ENCODE data around the gene SMIM10L2A.

The SMIM10L2A gene

GRCh38 chrX:135432453-135432852 is 10.7 kb downstream of the SMIM10L2A start:
- H3K4me3 ChIP-seq (ENCODE audit: low read depth, low read length) = no peak overlapping the region
- TF ChIP-seq, protein P1, sequence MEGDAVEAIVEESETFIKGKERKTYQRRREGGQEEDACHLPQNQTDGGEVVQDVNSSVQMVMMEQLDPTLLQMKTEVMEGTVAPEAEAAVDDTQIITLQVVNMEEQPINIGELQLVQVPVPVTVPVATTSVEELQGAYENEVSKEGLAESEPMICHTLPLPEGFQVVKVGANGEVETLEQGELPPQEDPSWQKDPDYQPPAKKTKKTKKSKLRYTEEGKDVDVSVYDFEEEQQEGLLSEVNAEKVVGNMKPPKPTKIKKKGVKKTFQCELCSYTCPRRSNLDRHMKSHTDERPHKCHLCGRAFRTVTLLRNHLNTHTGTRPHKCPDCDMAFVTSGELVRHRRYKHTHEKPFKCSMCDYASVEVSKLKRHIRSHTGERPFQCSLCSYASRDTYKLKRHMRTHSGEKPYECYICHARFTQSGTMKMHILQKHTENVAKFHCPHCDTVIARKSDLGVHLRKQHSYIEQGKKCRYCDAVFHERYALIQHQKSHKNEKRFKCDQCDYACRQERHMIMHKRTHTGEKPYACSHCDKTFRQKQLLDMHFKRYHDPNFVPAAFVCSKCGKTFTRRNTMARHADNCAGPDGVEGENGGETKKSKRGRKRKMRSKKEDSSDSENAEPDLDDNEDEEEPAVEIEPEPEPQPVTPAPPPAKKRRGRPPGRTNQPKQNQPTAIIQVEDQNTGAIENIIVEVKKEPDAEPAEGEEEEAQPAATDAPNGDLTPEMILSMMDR (IDR thresholded peaks at IDR 0.05; ENCODE audit: low read depth, low read length, missing control alignments) = no peak
- no peak for DNase-seq (ENCODE audit: low read depth)

GRCh38 chrX:135432881-135433521 is 11.3 kb downstream of the SMIM10L2A start:
- TF ChIP-seq, protein P1 (IDR thresholded peaks at IDR 0.05; ENCODE audit: low read depth, low read length, missing control alignments) = no peak
- no peak overlapping the region for H3K4me3 ChIP-seq (ENCODE audit: low read depth, low read length)
- DNase-seq (ENCODE audit: low read depth) = no peak

DNA sequence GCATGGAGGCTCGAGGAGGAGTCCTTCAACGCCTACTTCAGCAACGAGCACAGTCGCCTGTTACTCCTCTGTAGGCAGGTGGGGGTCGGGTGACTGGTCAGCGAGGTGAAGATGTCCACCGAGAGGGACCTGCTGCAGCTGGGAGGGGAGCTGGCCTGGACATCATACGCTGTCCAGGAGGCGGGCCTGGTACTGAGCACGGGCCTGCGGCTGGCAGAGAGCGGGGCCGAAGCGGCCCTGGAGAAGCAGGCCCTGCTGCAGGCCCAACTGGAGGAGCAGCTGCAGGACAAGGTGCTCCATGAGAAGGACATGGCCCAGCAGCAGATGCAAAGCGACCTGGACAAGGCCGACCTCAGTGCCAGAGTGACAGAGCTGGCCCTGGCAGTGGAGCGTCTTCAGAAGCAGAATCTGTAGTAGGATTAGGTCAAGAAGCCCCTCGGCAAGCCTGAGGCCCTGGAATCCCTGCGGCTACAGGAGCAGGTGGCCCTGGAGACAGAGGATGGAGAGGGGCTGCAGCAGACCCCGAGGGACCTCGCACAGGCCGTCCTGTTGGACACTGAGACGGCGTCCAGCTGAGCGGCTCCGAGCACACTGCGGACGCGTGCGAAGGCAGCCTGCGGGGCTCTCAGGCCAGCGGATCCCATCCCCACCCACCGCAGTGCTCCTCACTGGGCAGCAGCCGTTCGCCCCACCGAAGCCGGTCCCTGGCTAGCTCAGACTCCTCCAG is 11.9 kb downstream of the SMIM10L2A start:
- H3K4me3 ChIP-seq (ENCODE audit: low read depth, low read length) = no peak overlapping the region
- TF ChIP-seq, protein P1 (IDR thresholded peaks at IDR 0.05; ENCODE audit: low read depth, low read length, missing control alignments) = no peak

DNA sequence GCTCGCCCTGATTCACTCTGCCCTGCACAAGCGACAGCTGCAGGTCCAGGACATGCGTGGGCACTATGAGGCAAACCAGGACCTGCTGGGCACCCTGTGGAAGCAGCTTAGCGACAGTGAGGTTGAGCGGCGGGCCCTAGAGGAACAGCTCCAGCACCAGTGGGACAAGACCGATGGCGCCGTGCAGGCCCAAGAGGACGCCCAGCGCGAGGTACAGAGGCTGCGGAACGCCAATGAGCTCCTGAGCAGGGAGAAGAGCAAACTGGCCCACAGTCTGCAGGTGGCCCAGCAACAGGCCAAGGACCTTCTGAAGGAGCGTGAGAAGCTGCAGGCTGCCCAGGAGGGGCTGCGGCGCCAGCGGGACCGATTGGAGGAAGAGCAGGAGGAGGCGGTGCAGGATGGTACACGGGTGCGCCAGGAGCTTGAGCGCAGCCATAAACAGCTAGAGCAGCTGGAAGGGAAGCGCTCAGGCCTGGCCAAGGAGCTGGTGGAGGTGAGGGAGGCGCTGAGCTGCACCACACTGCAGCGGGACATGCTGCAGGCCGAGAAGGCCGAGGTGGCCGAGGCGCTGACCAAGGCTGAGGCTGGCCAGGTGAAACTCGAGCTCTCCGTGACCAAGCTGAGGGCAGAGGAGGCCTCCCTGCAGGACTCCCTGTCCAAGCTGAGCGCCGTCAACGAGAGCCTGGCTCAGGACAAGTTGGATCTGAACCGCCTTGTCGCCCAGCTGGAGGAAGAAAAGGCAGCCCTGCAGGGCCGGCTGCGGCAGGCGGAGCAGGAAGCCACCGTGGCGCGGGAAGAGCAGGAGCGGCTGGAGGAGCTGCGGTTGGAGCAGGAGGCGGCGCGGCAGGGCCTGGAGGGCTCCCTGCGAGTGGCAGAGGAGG is 12.8 kb downstream of the SMIM10L2A start:
- H3K4me3 ChIP-seq (ENCODE audit: low read depth, low read length) = no peak overlapping the region
- no peak for DNase-seq (ENCODE audit: low read depth)
- TF ChIP-seq, protein P1 (IDR thresholded peaks at IDR 0.05; ENCODE audit: low read depth, low read length, missing control alignments) = no peak

More for the DNA sequence above, 11.9 kb downstream of the SMIM10L2A start:
- no peak for DNase-seq (ENCODE audit: low read depth)

DNA sequence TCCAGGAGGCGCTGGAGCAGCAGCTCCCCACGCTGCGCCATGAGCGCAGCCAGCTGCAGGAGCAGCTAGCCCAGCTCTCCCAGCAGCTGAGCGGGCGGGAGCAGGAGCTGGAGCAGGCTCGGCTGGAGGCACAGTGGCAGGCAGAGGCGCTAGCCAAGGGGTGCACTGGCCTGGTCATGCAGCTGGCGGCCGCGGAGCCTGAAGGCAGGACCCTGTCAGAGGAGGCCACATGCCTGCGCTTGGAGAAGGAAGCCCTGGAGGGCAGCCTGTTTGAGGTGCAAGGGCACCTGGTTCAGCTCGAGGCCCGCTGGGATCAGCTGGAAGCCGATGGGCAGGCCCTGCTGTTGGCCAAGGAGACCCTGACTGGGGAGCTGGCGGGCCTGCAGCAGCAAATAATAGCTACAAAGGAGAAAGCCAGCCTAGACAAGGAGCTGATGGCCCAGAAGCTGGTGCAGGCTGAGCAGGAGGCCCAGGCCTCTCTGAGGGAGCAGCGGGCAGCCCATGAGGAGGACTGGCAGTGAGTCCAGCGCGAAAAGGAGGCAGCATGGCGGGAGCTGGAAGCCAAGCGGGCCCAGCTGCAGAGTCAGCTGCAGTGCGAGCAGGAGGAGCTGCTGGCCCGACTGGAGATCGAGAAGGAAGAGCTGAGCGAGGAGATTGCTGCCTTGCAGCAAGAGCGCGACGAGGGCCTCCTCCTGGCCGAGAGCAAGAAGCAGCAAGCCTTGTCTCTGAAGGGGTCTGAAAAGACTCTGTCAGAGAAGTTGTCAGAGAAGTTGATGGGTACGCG is 13.6 kb downstream of the SMIM10L2A start:
- TF ChIP-seq, protein P1 (IDR thresholded peaks at IDR 0.05; ENCODE audit: low read depth, low read length, missing control alignments) = no peak
- DNase-seq (ENCODE audit: low read depth) = no peak
- no peak overlapping the region for H3K4me3 ChIP-seq (ENCODE audit: low read depth, low read length)

DNA sequence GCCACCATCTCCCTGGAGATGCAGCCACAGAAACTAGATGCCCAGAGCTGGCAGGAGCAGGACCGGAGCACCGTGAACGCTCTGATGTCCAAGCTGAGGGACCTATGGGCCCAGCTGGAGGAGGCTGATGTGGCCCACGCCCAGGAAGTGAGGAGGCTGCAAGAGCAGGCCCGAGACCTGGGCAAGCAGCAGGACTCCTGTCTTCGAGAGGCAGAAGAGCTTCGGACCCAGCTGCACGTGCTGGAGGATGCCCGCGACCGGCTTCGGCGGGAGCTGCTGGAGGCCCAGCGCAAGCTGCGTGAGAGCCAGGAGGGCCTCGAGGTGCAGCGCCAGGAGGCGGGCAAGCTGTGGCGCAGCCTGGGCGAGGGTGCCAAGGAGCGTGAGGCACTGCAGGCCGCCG is 14.2 kb downstream of the SMIM10L2A start:
- no peak for DNase-seq (ENCODE audit: low read depth)
- no peak overlapping the region for H3K4me3 ChIP-seq (ENCODE audit: low read depth, low read length)
- TF ChIP-seq, protein P1 (IDR thresholded peaks at IDR 0.05; ENCODE audit: low read depth, low read length, missing control alignments) = no peak
